Measurements from ENCODE around the gene TERT.

TERT gene

DNA sequence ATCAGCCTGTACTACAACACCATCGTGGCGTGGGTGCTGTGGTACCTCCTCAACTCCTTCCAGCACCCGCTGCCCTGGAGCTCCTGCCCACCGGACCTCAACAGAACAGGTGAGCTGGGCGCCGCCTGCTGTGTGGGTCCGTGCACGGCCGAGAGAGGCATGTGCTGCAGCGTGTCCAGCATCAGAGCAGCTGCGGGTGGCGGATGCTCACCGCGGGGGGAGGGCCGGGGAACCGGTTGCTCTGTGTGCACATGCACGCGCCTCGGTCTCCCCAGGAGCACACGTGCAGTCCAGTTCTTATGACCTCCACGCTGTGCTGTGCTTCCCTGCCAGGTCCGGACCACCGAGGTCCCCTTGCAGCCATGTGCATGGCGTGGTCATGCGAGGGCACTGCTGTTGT is 62.1 kb downstream of the TERT start:
- Histone ChIP-seq H3K36me3 (ENCODE audit: control insufficient read depth in 2 of 2, insufficient read depth in 1 of 2, low read length in 2 of 2) (no peaks in the 10 kb centered on the region), H3K4me1 (ENCODE audit: control insufficient read depth, insufficient read depth, low read length) (no peaks in the 10 kb centered on the region), H3K9me3 (ENCODE audit: control insufficient read depth, insufficient read depth, low read depth, low read length) (no peaks in the 10 kb centered on the region), H3K4me3 (ENCODE audit: low read depth, low read length) (no peak overlapping the region), H3K27ac (ENCODE audit: extremely low read depth, low read depth, low read length) (no peak overlapping the region)
- no peak for TF ChIP-seq KLF8 (tag by site-specific recombination; IDR thresholded peaks at IDR 0.05)
- TF ChIP-seq ZNF155 (tag by site-specific recombination; IDR thresholded peaks at IDR 0.05): no peak
- TF ChIP-seq ZNF660 (tag by site-specific recombination; IDR thresholded peaks at IDR 0.05): no peak
- TF ChIP-seq ZNF777 (tag by site-specific recombination; IDR thresholded peaks at IDR 0.05; ENCODE audit: borderline replicate concordance): no peak
- no peak for TF ChIP-seq ZNF169 (tag by site-specific recombination; IDR thresholded peaks at IDR 0.05)
- no peak for TF ChIP-seq ZNF530 (tag by site-specific recombination; IDR thresholded peaks at IDR 0.05; ENCODE audit: low read depth)
- TF ChIP-seq, protein P1, sequence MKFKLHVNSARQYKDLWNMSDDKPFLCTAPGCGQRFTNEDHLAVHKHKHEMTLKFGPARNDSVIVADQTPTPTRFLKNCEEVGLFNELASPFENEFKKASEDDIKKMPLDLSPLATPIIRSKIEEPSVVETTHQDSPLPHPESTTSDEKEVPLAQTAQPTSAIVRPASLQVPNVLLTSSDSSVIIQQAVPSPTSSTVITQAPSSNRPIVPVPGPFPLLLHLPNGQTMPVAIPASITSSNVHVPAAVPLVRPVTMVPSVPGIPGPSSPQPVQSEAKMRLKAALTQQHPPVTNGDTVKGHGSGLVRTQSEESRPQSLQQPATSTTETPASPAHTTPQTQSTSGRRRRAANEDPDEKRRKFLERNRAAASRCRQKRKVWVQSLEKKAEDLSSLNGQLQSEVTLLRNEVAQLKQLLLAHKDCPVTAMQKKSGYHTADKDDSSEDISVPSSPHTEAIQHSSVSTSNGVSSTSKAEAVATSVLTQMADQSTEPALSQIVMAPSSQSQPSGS (tag by site-specific recombination; IDR thresholded peaks at IDR 0.05; ENCODE audit: low read depth): no peak
- TF ChIP-seq ZNF670 (tag by site-specific recombination; IDR thresholded peaks at IDR 0.05; ENCODE audit: low read depth): no peak
- POLR2A ChIA-PET: no interaction called here
- CTCF ChIA-PET: interaction anchor here (0.6 kb wide), 1 partner anchor 59 kb away, joined by 4 read pairs; no protein-coding TSS in a partner anchor

DNA sequence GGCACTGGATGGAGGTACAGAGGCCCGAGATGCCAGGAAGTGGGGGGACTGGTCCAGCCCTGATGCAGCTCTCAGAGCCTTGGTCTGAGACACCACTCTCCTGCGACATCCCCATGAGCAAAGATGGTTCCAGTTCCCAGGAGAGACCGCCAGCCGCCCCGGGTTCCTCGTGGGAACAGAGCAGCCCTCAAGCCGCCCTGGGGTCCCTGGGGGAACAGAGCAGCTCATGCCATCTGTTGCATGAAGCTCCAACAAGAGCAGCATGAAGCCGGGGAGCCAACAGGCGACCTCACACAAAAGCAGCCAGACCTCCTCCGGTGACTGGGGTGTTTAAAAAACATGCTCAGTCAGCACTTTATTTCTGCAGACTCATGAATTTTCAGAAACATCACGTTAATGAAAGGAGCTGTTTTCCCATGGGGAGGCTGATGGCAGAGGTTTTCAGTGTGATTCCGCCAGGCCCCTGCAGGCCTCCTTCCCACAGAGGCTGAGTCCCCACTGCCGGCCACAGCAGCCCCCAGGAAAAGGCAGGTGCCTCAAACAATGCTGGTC is 63.4 kb downstream of the TERT start:
- ChIA-PET POLR2A (no interaction called here), CTCF (interaction anchor here (0.7 kb wide), 1 partner anchor 57 kb away, joined by 4 read pairs; no protein-coding TSS in a partner anchor)
- H3K36me3 ChIP-seq (ENCODE audit: control insufficient read depth in 2 of 2, insufficient read depth in 1 of 2, low read length in 2 of 2): no peaks in the 10 kb centered on the region

DNA sequence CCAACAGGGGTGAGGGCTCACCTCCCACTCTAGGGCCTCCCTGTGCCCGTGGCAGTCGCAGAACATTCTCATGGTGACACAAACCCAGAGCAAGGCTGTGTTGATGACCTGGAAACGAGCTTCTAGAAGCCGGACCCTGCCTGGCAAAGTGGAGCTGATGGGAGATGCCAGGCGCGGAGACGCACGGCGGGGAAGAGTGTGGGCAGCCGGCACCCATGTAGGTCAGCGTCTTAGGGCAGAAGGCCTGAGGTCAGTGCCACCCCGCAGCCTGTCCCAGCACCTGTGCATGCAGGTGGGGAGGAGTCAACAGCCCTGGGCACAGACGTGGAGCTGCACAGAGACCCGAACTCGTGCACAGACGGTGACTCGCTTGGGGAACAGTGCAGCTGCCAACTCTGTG is 64.3 kb downstream of the TERT start:
- ChIA-PET CTCF (no interaction called here), POLR2A (interaction anchor here (1.3 kb wide), 1 partner anchor 22 kb away, joined by 3 read pairs; no protein-coding TSS in a partner anchor)
- H3K27ac ChIP-seq (ENCODE audit: extremely low read depth, low read depth, low read length): no peak overlapping the region
- H3K9me3 ChIP-seq (ENCODE audit: control insufficient read depth, insufficient read depth, low read depth, low read length): no peaks in the 10 kb centered on the region
- no peak overlapping the region for H3K4me3 ChIP-seq (ENCODE audit: low read depth, low read length)
- 0 out of 2 replicates have a peak, but pooled peaks cover 2% of the 10 kb centered on the region for H3K4me1 ChIP-seq (ENCODE audit: control insufficient read depth, insufficient read depth, low read length)
- no peaks in the 10 kb centered on the region for H3K36me3 ChIP-seq (ENCODE audit: control insufficient read depth in 2 of 2, insufficient read depth in 1 of 2, low read length in 2 of 2)
- TF ChIP-seq, protein P2, sequence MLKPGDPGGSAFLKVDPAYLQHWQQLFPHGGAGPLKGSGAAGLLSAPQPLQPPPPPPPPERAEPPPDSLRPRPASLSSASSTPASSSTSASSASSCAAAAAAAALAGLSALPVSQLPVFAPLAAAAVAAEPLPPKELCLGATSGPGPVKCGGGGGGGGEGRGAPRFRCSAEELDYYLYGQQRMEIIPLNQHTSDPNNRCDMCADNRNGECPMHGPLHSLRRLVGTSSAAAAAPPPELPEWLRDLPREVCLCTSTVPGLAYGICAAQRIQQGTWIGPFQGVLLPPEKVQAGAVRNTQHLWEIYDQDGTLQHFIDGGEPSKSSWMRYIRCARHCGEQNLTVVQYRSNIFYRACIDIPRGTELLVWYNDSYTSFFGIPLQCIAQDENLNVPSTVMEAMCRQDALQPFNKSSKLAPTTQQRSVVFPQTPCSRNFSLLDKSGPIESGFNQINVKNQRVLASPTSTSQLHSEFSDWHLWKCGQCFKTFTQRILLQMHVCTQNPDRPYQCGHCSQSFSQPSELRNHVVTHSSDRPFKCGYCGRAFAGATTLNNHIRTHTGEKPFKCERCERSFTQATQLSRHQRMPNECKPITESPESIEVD (tag by site-specific recombination; IDR thresholded peaks at IDR 0.05): no peak
- no peak for TF ChIP-seq ZNF132 (tag by site-specific recombination; IDR thresholded peaks at IDR 0.05; ENCODE audit: borderline replicate concordance)
- no peak for TF ChIP-seq ZNF473 (tag by site-specific recombination; IDR thresholded peaks at IDR 0.05)
- TF ChIP-seq HOXC10 (CRISPR knock-in tag; IDR thresholded peaks at IDR 0.05): no peak
- no peak for TF ChIP-seq ZFP41 (tag by site-specific recombination; IDR thresholded peaks at IDR 0.05; ENCODE audit: borderline replicate concordance)
- TF ChIP-seq, protein P3, sequence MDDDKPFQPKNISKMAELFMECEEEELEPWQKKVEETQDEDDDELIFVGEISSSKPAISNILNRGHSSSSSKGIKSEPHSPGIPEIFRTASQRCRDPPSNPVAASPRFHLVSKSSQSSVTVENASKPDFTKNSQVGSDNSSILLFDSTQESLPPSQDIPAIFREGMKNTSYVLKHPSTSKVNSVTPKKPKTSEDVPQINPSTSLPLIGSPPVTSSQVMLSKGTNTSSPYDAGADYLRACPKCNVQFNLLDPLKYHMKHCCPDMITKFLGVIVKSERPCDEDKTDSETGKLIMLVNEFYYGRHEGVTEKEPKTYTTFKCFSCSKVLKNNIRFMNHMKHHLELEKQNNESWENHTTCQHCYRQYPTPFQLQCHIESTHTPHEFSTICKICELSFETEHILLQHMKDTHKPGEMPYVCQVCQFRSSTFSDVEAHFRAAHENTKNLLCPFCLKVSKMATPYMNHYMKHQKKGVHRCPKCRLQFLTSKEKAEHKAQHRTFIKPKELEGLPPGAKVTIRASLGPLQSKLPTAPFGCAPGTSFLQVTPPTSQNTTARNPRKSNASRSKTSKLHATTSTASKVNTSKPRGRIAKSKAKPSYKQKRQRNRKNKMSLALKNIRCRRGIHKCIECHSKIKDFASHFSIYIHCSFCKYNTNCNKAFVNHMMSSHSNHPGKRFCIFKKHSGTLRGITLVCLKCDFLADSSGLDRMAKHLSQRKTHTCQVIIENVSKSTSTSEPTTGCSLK (tag by site-specific recombination; IDR thresholded peaks at IDR 0.05): no peak
- TF ChIP-seq SALL2 (tag by site-specific recombination; IDR thresholded peaks at IDR 0.05; ENCODE audit: borderline replicate concordance): no peak
- TF ChIP-seq ZFP37 (tag by site-specific recombination; IDR thresholded peaks at IDR 0.05): no peak
- TF ChIP-seq, protein P4, sequence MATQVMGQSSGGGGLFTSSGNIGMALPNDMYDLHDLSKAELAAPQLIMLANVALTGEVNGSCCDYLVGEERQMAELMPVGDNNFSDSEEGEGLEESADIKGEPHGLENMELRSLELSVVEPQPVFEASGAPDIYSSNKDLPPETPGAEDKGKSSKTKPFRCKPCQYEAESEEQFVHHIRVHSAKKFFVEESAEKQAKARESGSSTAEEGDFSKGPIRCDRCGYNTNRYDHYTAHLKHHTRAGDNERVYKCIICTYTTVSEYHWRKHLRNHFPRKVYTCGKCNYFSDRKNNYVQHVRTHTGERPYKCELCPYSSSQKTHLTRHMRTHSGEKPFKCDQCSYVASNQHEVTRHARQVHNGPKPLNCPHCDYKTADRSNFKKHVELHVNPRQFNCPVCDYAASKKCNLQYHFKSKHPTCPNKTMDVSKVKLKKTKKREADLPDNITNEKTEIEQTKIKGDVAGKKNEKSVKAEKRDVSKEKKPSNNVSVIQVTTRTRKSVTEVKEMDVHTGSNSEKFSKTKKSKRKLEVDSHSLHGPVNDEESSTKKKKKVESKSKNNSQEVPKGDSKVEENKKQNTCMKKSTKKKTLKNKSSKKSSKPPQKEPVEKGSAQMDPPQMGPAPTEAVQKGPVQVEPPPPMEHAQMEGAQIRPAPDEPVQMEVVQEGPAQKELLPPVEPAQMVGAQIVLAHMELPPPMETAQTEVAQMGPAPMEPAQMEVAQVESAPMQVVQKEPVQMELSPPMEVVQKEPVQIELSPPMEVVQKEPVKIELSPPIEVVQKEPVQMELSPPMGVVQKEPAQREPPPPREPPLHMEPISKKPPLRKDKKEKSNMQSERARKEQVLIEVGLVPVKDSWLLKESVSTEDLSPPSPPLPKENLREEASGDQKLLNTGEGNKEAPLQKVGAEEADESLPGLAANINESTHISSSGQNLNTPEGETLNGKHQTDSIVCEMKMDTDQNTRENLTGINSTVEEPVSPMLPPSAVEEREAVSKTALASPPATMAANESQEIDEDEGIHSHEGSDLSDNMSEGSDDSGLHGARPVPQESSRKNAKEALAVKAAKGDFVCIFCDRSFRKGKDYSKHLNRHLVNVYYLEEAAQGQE (tag by site-specific recombination; IDR thresholded peaks at IDR 0.05): no peak
- no peak for TF ChIP-seq ZNF837 (tag by site-specific recombination; IDR thresholded peaks at IDR 0.05)
- TF ChIP-seq, protein P5, sequence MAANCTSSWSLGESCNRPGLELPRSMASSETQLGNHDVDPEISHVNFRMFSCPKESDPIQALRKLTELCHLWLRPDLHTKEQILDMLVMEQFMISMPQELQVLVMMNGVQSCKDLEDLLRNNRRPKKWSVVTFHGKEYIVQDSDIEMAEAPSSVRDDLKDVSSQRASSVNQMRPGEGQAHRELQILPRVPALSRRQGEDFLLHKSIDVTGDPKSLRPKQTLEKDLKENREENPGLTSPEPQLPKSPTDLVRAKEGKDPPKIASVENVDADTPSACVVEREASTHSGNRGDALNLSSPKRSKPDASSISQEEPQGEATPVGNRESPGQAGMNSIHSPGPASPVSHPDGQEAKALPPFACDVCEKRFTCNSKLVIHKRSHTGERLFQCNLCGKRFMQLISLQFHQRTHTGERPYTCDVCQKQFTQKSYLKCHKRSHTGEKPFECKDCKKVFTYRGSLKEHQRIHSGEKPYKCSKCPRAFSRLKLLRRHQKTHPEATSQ (tag by site-specific recombination; IDR thresholded peaks at IDR 0.05): no peak

More for the DNA sequence above, 63.4 kb downstream of the TERT start:
- H3K27ac ChIP-seq (ENCODE audit: extremely low read depth, low read depth, low read length): no peak overlapping the region
- 0 out of 2 replicates have a peak, but pooled peaks cover 2% of the 10 kb centered on the region for H3K4me1 ChIP-seq (ENCODE audit: control insufficient read depth, insufficient read depth, low read length)
- H3K9me3 ChIP-seq (ENCODE audit: control insufficient read depth, insufficient read depth, low read depth, low read length): no peaks in the 10 kb centered on the region
- TF ChIP-seq SP3 (tag by site-specific recombination; IDR thresholded peaks at IDR 0.05) (no peak), ZIC2 (tag by site-specific recombination; IDR thresholded peaks at IDR 0.05) (peak; percentile 37; the same call in 1 of the 2 replicates), ZNF155 (tag by site-specific recombination; IDR thresholded peaks at IDR 0.05) (no peak)
- no peak overlapping the region for H3K4me3 ChIP-seq (ENCODE audit: low read depth, low read length)
